ENCODE data around the gene AHCTF1. TPM values are rescaled to one million over a fixed set of nuclear protein-coding genes. Genes with fewer than 3 reads are reported as not detected.

Gene AHCTF1
- total RNA-seq, 1 experiment from 2014 or later: 42.3 TPM

GRCh38 chr1:246951413-246951812, 19.7 kb upstream of the AHCTF1 start:
- H3K27me3 ChIP-seq (replicated peaks; ENCODE audit: control insufficient read depth, insufficient read depth, low read length): no peaks in the 10 kb centered on the region
- DNase-seq: no peak
- H3K9me3 ChIP-seq: no peaks in the 10 kb centered on the region
- H3K9me3 Mint-ChIP-seq (ENCODE audit: unreplicated experiment): no peaks in the 10 kb centered on the region
- no peak overlapping the region for H3K4me3 Mint-ChIP-seq (ENCODE audit: unreplicated experiment)
- TF ChIP-seq CTCF (IDR thresholded peaks at IDR 0.05; ENCODE audit: insufficient read depth in 1 of 2, low read depth in 1 of 2, low read length in 1 of 2, severe bottlenecking in 1 of 2, unreplicated experiment in 1 of 2): no peak
- H3K27me3 Mint-ChIP-seq (ENCODE audit: insufficient read depth, unreplicated experiment): no peaks in the 10 kb centered on the region
- ChIA-PET POLR2A (no interaction called here), CTCF (no interaction called here)
- BruUV-seq (replicated peaks): no TSS peak
- peaks cover 21% of the 10 kb centered on the region for H3K36me3 Mint-ChIP-seq (ENCODE audit: insufficient read depth, unreplicated experiment)
- H3K4me1 Mint-ChIP-seq (ENCODE audit: low read depth, unreplicated experiment): no peaks in the 10 kb centered on the region
- no peak overlapping the region for H3K4me3 ChIP-seq (ENCODE audit: low read depth, low read length)
- H3K4me1 ChIP-seq: no peaks in the 10 kb centered on the region
- intact Hi-C loops (cut with micrococcal nuclease; ENCODE audit: unreplicated experiment): no loop called here
- H3K27ac Mint-ChIP-seq (ENCODE audit: unreplicated experiment): no peak overlapping the region
- no peaks in the 10 kb centered on the region; the same call in 1 of the 2 replicates for H3K36me3 ChIP-seq (ENCODE audit: control insufficient read depth, insufficient read depth, low read length)

GRCh38 chr1:246949956-246950355, 18.2 kb upstream of the AHCTF1 start:
- ChIA-PET POLR2A (interaction anchor here (0.6 kb wide), 1 partner anchor 499 kb away, joined by 3 read pairs; no protein-coding TSS in a partner anchor), CTCF (no interaction called here)
- Mint-ChIP-seq H3K9me3 (ENCODE audit: unreplicated experiment) (no peaks in the 10 kb centered on the region), H3K4me1 (ENCODE audit: low read depth, unreplicated experiment) (no peaks in the 10 kb centered on the region), H3K4me3 (ENCODE audit: unreplicated experiment) (no peak overlapping the region), H3K27ac (ENCODE audit: unreplicated experiment) (no peak overlapping the region), H3K27me3 (ENCODE audit: insufficient read depth, unreplicated experiment) (no peaks in the 10 kb centered on the region), H3K36me3 (ENCODE audit: insufficient read depth, unreplicated experiment) (peaks cover 20% of the 10 kb centered on the region)
- H3K9me3 ChIP-seq: no peaks in the 10 kb centered on the region
- DNase-seq: no peak
- no TSS peak for BruUV-seq (replicated peaks)
- no peaks in the 10 kb centered on the region for H3K4me1 ChIP-seq
- no peaks in the 10 kb centered on the region; the same call in 1 of the 2 replicates for H3K36me3 ChIP-seq (ENCODE audit: control insufficient read depth, insufficient read depth, low read length)
- no peak for TF ChIP-seq CTCF (IDR thresholded peaks at IDR 0.05; ENCODE audit: insufficient read depth in 1 of 2, low read depth in 1 of 2, low read length in 1 of 2, severe bottlenecking in 1 of 2, unreplicated experiment in 1 of 2)
- intact Hi-C loops (cut with micrococcal nuclease; ENCODE audit: unreplicated experiment): no loop called here
- H3K27me3 ChIP-seq (replicated peaks; ENCODE audit: control insufficient read depth, insufficient read depth, low read length): no peaks in the 10 kb centered on the region
- no peak overlapping the region for H3K4me3 ChIP-seq (ENCODE audit: low read depth, low read length)

GRCh38 chr1:246947255-246947654, 15.5 kb upstream of the AHCTF1 start:
- no peaks in the 10 kb centered on the region for H3K27me3 ChIP-seq (replicated peaks; ENCODE audit: control insufficient read depth, insufficient read depth, low read length)
- Mint-ChIP-seq H3K27ac (ENCODE audit: unreplicated experiment) (no peak overlapping the region), H3K27me3 (ENCODE audit: insufficient read depth, unreplicated experiment) (no peaks in the 10 kb centered on the region), H3K4me1 (ENCODE audit: low read depth, unreplicated experiment) (no peaks in the 10 kb centered on the region), H3K36me3 (ENCODE audit: insufficient read depth, unreplicated experiment) (peaks cover 12% of the 10 kb centered on the region), H3K9me3 (ENCODE audit: unreplicated experiment) (no peaks in the 10 kb centered on the region), H3K4me3 (ENCODE audit: unreplicated experiment) (no peak overlapping the region)
- H3K36me3 ChIP-seq (ENCODE audit: control insufficient read depth, insufficient read depth, low read length): no peaks in the 10 kb centered on the region; the same call in 1 of the 2 replicates
- no peaks in the 10 kb centered on the region for H3K9me3 ChIP-seq
- BruUV-seq (replicated peaks): no TSS peak
- DNase-seq: no peak
- intact Hi-C loops (cut with micrococcal nuclease; ENCODE audit: unreplicated experiment): no loop called here
- no peaks in the 10 kb centered on the region for H3K4me1 ChIP-seq
- H3K4me3 ChIP-seq (ENCODE audit: low read depth, low read length): no peak overlapping the region
- ChIA-PET CTCF (no interaction called here), POLR2A (no interaction called here)
- no peak for TF ChIP-seq CTCF (IDR thresholded peaks at IDR 0.05; ENCODE audit: insufficient read depth in 1 of 2, low read depth in 1 of 2, low read length in 1 of 2, severe bottlenecking in 1 of 2, unreplicated experiment in 1 of 2)

All from Caco-2 (cell line).